ENCODE data around the gene DPF1. TPM values are rescaled to one million over a fixed set of nuclear protein-coding genes. Genes with fewer than 3 reads are reported as not detected.
A peak's percentile ranks its signal among the peaks of the same experiment; 100 is the strongest.

Gene DPF1
- total and polyA plus RNA-seq, 8 donors, result 0.19 to 0.37 (median 0.26) TPM; not detected in 5

GRCh38 chr19:38247734-38248268 lies 23.8 kb upstream of the DPF1 start:
- no peak for DNase-seq

GRCh38 chr19:38247126-38247525 lies 23.1 kb upstream of the DPF1 start:
- no peak overlapping the region for H3K4me3 ChIP-seq
- no peak overlapping the region for H3K27ac ChIP-seq
- DNase-seq (no peak), ATAC-seq (no peak), FAIRE-seq (no peak)
- H3K27me3 ChIP-seq, result no peaks in the 10 kb centered on the region
- peaks cover 0 to 12% (median 5%) of the 10 kb centered on the region in 3 donors for H3K4me1 ChIP-seq
- 73 to 76% methylated on average over 4 to 5 of the region's 5 CpGs for WGBS, 2 donors
- H3K36me3 ChIP-seq, result no peaks in the 10 kb centered on the region
- intact Hi-C loops (cut with DNase I), result loop anchor here in 2 of 3 donors (5.0 to 10.0 kb wide), 2 partner anchors 75 to 78 kb away; no protein-coding TSS in a partner anchor
- no peaks in the 10 kb centered on the region for H3K9me3 ChIP-seq
- no peak for TF ChIP-seq CTCF (IDR thresholded peaks at IDR 0.05)

More at GRCh38 chr19:38247734-38248268, 23.8 kb upstream of the DPF1 start:
- H3K9me3 ChIP-seq, result no peaks in the 10 kb centered on the region
- no peaks in the 10 kb centered on the region for H3K27me3 ChIP-seq
- peaks cover 0 to 15% (median 5%) of the 10 kb centered on the region in 3 donors for H3K4me1 ChIP-seq
- intact Hi-C loops (cut with DNase I), result loop anchor here in 2 of 3 donors (5.0 to 10.0 kb wide), 2 partner anchors 74 to 77 kb away; no protein-coding TSS in a partner anchor
- FAIRE-seq, result no peak
- H3K36me3 ChIP-seq, result no peaks in the 10 kb centered on the region
- no peak overlapping the region for H3K27ac ChIP-seq
- TF ChIP-seq CTCF (IDR thresholded peaks at IDR 0.05), result no peak
- 61 to 65% methylated on average over 9 of the region's 9 CpGs for WGBS, 2 donors
- no peak for ATAC-seq
- H3K4me3 ChIP-seq, result no peak overlapping the region

- WGBS, 2 donors, result 79 to 88% methylated on average over 10 to 14 of the region's 14 CpGs
- Histone ChIP-seq H3K4me3 (no peak overlapping the region), H3K36me3 (no peaks in the 10 kb centered on the region), H3K27me3 (no peaks in the 10 kb centered on the region), H3K27ac (no peak overlapping the region), H3K4me1 (peaks cover 0 to 5% (median 4%) of the 10 kb centered on the region in 3 donors), H3K9me3 (no peaks in the 10 kb centered on the region)
- FAIRE-seq (no peak), ATAC-seq (no peak), DNase-seq (no peak)
- intact Hi-C loops (cut with DNase I), result loop anchor here in 2 of 3 donors (5.0 to 10.0 kb wide), 2 partner anchors 76 to 79 kb away; no protein-coding TSS in a partner anchor
- TF ChIP-seq CTCF (IDR thresholded peaks at IDR 0.05), result no peak
These were observed 21.9 kb upstream of the DPF1 start for GRCh38 chr19:38245826-38246498.

- H3K4me3 ChIP-seq, result peak overlapping the region in 2 of 4 donors; percentile 16 to 27
- no peaks in the 10 kb centered on the region for H3K4me1 ChIP-seq
- ATAC-seq, result peak in 1 of 4 donors; percentile 4
- no peaks in the 10 kb centered on the region for H3K36me3 ChIP-seq
- no peak for TF ChIP-seq CTCF (IDR thresholded peaks at IDR 0.05)
- H3K27me3 ChIP-seq, result no peaks in the 10 kb centered on the region
- no peaks in the 10 kb centered on the region for H3K9me3 ChIP-seq
- no peak for DNase-seq
- 40 to 44% methylated on average over 15 of the region's 15 CpGs for WGBS, 2 donors
- no peak for FAIRE-seq
- no peak overlapping the region for H3K27ac ChIP-seq
- intact Hi-C loops (cut with DNase I), result loop anchor here (5.0 to 10.0 kb wide), 2 partner anchors 82 to 89 kb away; no protein-coding TSS in a partner anchor
These were observed 19.3 kb upstream of the DPF1 start for GRCh38 chr19:38243279-38243673.

Measured in pancreas (tissue), 10 donors.